AG08396 (cell line): Measurements from ENCODE around the gene KCNJ10.

Experiments
- DNase-seq: peaks from one replicate; pipeline ENCODE4 v3.0.0; 2012; ENCODE audit warnings: low spot score, mixed read lengths

The KCNJ10 gene

DNA sequence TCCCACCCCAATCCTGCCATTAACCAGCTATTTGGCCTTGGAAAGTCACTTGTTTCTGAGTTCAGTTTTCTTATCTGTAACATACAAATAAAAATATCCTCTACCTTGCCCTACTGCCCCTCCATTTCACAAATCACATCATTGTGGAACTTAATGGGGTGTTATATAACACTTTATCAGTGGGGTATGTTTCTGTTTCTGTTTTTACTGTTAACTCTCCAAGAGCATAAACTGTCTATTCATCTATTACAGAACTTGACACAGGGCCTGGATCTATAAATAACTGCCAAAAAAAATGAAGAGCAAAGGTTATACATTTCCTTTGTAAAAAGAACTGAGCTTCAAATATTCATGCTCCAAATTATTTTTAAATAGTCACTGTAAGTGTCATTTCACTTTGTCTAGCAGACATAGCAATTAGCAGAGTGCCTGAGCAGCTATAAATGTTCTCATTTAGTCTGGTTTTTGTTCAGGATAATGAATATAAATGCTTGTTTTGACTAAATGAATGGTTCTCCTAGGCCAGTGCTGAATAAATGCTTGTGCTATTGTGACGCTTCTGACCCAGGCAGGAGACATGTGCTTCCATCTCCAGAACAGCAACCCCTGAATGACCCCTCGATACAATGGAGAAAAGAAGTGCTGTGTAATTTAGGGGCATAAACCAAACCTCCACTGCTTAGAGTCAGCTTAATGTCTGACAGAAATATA is 45.6 kb downstream of the KCNJ10 start:
- no peak for DNase-seq

DNA sequence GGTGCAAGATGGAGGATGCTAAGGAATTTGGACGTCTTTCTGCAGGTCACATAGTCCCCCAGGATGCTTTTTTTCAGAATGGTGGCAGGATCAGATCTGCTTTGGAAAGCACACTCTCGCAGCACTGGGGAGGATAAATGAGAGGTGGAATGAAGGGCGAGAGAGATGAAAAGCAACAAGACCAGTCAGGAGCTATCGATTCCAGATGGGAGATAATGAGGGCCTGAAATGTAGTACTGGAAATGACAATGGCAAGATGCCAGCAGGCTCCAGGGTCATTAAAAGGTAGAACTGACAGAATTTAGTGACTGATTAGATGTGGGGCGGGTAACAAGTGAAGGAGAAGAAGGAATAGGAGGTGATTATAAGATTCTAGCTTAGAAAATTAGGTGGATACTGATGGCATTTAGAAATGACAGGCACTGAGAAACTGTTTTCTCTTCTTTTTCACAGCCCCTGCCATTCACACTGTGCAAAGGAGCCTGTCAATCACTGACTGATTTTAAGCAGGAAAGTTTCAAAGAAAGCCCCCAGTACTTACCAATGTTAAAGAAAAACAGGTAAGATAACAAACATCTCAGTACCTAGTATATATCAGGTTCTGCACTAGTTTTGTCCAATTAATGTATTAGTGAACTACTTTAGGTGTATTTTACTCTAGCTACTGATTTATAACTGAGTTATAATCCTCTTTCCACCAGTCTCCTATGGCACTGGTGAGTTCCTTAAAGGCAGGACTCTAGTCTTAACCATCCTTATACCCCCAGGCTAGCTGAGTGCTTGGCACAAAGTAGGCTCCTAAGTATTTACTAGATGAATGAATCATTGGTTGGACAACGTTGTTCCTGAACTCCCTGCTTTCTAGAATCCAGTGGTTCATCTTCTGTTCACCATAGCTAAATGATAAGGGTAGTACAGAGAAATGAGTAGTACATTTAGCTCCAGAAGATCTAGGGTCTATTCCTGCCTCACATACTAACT is 47.3 kb downstream of the KCNJ10 start:
- no peak for DNase-seq

DNA sequence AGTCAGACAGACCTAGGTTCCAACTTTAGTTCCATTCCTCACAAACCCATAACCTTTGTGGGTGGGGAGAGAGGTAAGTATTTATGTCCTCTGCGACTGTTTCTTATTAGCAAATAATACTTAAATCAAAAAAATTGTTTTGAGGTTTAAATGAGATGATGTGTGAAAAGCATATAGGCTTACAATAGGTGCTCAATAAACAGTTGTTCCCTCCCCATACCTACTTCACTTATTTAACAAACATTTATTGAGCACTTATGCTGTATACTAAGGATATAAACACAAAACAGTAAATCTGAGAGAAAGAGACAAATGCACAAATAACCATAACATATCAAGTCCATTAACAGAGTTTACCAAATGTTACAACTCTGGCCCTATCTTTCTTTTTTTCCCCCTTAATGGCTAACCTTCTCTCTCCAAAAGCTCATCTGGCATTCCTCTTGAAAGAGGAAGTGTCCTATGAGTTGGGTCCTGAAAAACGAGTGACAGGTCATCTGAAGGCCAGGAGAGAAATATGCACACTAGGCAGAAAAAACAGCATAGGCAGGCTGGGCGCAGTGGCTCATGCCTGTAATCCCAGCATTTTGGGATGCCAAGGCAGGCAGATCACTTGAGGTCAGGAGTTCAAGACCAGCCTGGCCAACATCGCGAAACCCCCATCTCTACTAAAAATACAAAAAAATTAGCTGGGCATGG is 48.4 kb downstream of the KCNJ10 start:
- no peak for DNase-seq

DNA sequence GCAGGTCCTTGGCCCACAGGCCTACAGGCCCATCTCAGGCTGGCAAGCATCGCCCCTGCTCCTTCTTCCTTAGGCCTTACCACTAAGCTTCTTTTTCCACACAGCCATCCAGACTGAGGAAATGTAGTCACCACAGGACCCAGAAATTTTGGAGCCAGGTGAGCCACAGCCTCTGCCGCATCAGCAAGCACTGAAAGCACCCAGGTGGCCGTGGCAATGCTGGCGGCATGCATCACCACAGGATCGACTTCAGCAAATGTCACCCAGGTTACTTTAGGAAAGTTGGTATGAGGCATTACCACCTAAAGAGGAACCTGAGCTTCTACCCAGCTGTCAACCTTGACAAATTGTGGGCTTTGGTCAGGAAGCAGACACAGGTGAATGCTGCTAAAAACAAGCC is 49.8 kb downstream of the KCNJ10 start:
- no peak for DNase-seq

DNA sequence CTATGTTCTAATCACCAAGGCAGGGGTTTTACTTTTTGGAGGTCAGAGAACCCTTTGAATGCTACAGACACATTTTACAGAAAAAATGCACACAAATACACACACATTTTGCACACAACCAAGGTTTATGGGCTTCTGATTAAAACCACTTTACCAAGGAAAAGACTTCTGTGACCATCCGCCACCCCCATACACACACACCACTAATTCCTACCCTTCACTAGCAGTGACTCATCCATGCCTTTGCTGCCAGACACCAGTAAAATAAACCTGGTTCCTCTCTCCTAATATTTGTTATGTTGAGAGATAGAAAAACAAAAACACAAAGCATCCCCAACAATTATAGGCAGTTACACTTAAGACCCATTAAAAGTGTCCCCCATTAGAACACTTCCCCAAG is 51.1 kb downstream of the KCNJ10 start:
- DNase-seq: peak; percentile 46

DNA sequence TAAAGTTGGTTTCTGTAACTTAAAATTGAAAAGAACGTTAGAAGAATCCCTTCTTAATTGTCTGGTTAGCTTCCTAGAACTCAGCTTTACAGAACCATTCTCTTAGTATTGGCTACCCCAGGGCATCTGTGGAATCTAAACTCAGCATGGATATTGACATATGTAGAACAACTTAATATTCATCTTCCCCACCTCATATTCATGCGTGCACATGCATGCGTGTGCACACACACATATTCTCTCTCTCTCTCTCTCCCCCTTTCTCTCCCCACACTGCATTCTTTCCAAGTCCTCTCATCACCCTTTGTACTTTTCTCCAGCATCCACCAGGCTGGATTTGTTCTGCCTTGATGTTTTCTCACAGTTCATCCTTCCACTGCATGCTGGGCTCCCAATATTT is 51.6 kb downstream of the KCNJ10 start:
- DNase-seq: no peak

DNA sequence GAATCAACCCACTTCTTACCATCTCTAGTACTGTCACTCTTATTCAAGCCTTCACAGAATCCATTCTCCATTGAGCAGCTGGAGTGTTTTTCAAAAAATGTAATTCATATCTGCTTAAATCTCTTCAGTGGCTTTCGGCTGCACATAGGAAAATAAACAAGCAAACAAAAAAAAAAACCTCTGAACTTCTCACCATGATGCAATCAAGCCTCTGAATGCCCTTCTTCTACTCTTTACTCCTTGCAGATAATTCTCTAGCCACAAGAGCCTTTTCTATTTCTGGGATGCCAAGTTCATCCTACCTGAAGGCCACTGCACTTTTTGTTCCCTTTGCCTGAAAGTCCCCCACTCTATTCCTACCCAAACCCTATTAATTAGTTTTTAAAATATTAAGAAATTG is 52.4 kb downstream of the KCNJ10 start:
- no peak for DNase-seq

DNA sequence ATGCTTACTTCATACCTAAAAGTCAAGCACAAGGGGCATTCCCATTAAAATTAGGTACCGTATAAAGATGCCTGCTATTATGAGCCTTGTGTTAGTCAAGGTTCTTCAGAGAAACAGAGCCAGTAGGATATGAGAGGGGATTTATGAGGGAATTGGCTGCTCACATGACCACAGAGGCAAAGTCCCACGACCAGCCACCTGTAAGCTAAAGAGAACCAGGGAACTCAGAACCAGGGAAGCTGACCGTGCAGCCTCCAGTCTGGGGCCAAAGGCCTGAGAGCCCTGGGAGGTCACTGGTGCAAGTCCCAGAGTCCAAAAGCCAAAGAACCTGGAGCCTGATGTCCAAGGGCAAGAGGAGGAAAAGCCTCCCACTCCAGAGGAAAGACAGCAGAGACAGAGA is 58.2 kb downstream of the KCNJ10 start:
- no peak for DNase-seq

DNA sequence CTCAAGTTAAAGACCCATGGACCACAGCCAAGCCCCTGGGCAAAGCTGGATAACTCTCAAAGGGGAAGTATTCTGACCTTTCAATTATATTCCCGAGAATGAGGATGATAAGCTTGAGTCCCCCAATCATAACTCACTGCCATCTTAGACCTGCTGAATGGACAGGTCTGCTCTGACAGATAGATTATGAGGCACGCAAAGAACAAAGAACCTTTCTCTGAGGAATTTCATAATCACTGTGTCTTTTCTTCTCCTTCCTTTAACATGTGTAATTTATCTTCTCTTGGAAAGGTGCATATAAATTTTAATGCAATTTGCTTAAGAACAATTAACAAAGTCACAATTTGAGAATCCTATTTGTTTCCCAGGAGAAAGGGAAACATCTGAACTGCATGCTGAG is 60.2 kb downstream of the KCNJ10 start:
- DNase-seq: no peak

DNA sequence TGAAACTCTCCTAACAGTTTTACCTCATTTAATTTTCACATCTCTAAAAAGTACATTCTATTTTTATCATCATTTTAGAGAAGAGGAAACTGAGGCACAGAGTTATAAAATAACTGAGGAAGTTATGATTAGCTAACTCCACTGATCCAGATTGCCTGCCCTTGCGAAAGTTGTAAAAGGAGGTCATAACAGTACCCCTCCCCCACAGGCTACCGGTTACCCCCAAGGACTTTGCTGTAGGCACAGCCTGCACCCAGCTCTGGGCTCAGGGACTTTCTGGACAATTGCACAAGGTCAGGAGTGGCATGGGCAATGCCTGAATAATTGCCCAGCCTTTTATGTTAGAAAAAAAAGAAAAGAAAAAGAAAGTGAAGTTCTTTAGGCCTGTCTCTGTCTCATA is 60.9 kb downstream of the KCNJ10 start:
- DNase-seq: no peak

DNA sequence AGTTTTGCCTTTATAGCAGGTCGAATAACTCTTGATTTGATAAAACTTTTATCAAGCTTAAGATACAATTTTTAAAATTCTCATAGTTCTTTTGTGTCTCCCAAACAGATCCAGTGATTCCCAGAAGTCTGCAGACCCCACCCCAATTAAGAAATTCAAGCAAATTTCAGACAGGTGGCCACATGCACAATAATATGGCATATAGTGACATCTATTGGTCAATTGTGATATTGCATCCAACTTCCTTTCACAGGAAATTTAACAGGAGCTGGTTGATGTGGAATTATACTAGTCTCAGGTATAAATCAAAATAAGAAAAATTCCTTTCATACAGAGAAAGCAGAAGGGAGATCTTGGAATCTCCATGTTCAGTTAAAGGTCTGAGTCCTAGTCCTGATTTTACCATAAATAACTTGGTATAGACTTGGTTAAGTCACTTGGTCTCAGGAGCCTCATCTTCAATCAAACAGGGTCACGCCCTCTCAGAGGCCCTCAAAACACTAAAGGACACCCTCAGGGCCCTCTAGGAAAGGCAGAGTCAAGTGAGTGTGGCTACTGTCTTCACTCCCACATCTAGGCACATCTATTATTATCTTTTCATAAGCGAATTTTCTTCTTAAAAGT is 62.3 kb downstream of the KCNJ10 start:
- DNase-seq: no peak

DNA sequence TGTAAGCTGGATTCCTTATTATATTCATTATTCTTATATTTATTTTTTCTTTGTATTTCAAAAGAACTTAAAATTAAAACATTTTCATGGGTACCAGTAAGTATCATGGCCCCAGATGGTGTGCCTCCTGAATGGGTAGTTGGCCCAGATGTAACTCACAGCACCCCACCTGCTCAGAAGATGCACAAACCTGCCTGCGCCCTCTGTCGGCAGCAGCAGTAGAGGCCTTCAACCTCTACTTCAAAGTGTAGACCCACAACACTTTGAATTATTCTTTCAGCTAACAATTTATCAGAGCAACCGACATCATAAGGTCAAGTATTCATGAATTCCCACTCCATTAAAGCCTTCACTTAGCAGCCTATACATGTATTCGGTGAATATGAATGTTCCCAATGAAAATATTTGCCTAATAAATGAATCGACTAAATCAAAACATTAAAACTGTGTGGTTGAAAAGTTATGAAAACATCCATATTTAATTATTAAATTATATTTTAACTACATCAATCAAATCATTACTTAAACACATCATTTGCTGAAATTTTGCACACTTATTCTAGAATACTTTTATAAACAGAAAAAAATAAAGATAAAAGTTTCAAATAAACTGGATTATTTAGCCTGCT is 63.5 kb downstream of the KCNJ10 start:
- peak; percentile 71 for DNase-seq

DNA sequence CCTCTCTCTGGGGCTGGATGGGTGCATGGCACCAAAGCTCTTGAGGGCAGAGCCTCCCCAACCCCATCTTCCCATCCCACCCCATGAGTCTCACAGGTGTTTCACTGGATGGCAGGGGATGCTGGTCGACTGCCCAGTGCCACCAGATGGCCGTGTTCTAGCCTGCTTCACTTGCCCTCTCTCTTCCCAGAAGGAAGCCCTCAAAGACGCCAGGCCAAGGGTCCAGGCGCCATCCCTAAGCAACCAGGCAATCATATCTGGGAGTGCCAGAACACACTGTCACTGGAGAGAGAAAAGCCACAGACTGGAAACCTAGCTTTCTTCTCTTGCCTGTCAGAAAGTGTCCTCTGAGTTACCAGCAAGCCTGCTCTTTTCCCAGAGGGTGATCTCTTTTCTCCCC is 64.9 kb downstream of the KCNJ10 start:
- DNase-seq: no peak

DNA sequence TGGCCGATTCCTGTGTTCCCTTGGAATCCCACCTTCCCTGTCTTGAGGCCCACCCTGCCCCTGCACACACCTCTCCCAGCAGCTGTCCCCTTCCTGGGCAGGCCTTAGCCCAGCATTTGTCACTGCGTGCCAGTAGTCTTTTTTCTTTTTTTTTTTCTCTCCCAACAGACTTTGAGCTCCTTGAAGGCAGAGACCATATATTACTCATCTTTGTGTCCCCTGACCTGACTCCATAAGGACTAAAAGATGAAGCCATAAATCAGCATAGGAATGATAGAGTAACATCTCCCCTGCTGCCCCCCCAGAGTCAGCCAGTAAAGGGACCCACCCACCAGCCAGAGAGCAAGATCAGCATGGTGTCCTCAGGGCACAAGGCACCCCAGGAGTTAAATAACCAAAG is 65.5 kb downstream of the KCNJ10 start:
- no peak for DNase-seq

DNA sequence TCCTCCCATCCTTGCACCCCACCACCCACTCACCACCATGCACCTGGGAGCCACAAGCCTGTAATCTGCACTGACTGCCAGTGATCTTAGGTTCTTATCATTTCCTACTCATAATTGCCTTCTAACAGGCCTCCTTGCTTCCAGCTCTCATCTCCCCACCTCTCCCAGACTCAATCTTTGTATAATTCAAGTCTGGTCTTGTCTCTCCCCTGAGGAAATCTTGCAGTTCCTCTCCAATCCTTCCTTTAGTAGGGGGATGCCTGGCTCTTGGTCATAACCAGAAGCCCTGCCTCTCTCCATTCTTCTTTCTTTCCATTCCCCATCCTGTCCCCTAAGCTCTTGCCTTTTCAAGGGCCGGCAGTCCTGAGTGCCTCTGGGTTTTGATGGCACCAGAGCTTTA is 66.0 kb downstream of the KCNJ10 start:
- no peak for DNase-seq

DNA sequence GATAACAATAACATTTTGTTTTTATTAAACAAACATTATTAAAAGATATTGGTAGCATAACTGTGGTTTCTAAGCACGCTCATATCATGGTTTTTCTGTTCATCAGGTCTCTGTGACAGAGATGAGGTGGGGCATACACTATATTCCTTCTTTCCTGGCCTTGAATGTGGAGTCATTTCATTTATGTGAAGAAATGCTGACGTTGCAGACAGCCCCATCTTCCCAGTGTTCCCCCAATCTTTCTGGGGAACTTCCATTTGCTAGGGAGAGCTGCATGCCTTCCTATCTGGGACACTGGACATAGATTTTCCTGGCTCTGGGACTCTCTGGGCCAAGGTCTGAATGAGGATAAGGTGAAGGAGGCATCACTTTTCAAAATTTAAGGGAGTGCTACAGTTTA is 68.5 kb downstream of the KCNJ10 start:
- no peak for DNase-seq

DNA sequence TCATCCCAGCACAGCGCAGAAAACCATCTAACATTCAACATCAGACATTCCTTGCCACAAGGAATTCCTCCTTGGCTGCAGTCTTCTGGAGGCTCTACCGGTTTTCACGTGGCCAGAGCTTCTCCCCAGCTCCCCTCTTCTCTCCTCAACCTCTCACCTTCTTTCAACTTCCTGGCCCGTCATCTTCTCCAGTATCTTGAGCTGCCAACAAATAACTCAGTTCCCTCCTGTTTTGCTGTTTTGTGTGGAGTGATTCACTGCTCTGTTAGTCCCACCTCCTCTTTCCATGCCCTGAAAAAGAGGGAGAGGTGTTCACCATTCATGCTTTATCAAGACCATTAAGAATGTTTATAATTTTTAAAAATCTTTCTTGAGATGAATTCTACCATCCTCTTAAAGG is 70.8 kb downstream of the KCNJ10 start:
- no peak for DNase-seq

DNA sequence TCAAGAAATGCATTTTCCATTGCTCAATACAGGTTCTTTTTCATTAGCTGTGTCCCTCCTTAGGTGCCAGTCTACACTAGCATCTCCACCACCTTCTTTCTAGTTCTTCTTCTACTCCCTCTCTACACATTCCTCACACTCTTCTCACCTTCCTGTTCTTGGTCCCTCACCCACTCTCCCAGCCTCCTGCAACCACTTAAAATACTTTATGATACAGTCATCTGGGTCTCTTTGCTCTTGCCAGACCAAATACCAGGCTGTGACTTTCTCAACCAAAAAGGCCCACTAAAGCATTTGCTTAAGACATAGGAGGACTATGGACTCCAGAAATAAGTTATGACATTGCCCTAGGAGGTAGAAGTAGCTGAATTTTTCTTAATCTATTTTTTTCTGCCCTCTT is 73.3 kb downstream of the KCNJ10 start:
- DNase-seq: peak; percentile 72

DNA sequence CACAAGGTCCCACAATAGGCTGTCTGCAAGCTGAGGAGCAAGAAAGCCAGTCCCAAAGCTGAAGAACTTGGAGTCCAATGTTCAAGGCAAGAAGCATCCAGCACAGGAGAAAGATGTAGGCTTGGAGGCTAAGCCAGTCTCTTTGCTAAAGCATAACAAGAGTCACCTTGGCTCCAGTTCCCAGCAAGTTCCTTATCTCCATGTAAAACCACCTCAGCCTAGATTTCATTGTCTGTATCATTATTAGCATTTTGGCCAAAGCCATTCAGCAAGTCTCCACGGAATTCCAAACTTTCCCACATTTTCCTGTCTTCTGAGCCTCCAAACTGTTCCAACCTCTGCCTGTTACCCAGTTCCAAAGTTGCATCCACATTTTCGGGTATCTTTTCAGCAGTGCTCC is 75.1 kb downstream of the KCNJ10 start:
- no peak for DNase-seq

DNA sequence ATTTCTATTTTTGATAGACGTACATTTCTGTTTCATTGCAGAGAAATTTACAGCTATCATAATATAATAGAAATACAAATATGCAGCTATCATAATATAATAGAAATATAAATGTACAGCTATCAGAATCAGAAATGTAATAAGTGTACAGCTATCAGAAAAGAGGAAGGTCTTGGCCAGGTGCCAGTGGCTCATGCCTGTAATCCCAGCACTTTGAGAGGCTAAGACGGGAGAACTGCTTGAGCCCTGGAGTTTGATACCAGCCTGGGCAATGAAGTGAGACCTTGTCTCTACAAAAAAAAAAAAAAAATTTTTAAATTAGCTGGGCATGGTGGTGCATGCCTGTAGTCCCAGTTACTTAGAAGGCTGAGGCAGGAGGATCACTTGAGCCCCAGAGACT is 76.0 kb downstream of the KCNJ10 start:
- no peak for DNase-seq

DNA sequence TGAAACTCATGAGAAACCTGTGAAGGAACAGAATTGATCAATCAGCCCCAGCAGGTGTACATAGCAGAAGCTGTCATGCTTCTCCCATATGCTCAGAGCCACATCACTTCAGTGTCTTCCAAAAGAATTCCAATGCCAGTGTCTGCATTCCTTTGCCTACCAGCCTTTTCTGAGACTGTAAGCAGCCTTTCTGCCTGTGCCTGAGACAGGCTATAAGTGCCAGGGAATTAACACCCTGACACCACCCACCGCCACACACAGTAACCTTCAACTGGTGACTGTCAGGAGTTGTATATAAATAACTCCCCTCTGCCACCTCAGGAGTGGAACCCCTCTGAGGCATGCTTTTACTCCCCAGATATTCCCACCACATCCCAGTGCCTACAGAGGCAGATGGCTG is 77.8 kb downstream of the KCNJ10 start:
- no peak for DNase-seq

DNA sequence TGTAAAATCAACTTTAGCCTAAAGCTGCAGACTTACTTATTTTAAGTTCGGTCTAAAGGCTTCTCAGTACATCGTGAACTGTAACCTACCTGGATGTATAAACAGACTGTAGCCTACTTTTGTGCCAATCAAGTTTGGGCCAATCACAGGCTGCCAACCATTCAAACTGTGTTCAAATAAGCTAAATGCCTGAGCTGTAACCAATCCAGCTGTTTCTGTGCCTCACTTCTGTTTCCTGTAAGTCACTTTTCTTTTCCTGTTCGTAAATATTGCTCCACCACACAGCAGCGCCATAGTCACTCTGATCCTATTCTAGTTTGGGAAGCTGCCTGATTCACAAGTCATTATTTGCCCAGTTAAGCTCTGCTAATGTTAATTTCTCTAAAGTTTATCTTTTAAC is 78.4 kb downstream of the KCNJ10 start:
- DNase-seq: no peak
